HepG2 (cell line): ENCODE results near the gene CCDC57. TPM values are rescaled to one million over a fixed set of nuclear protein-coding genes. Genes with fewer than 3 reads are reported as not detected.
A peak's percentile ranks its signal among the peaks of the same experiment; 100 is the strongest.

Experiments used
- ARNT ChIP-seq: fragments of 450-650 bp; IDR thresholded peaks from 2 replicates; pipeline ENCODE4 v1.6.1; 2017
- CEBPB ChIP-seq: IDR thresholded peaks from 2 replicates; pipeline ENCODE4 v1.6.1; 2011; ENCODE audit warnings: low read depth, low read length, improper control_type of control experiment, borderline replicate concordance
- DRAP1 ChIP-seq: IDR thresholded peaks from 2 replicates; pipeline ENCODE4 v1.6.1; 2016; ENCODE audit warnings: missing genetic modification reagents, missing compliant biosample characterization
- ETS1 ChIP-seq: sonication (generic); formaldehyde crosslinking; IDR thresholded peaks from 2 replicates; pipeline ENCODE4 v1.4.0; 2020; ENCODE audit warnings: missing genetic modification reagents
- GPN1 ChIP-seq: sonication (generic); formaldehyde crosslinking; IDR thresholded peaks from 2 replicates; pipeline ENCODE4 v1.5.1; 2020; ENCODE audit warnings: missing genetic modification reagents, borderline replicate concordance
- HINFP ChIP-seq: sonication (generic); formaldehyde crosslinking; IDR thresholded peaks from 2 replicates; pipeline ENCODE4 v1.4.0; 2020; ENCODE audit warnings: low read depth, mild to moderate bottlenecking, missing genetic modification reagents
- KDM4B ChIP-seq: sonication (generic); formaldehyde crosslinking; IDR thresholded peaks from 2 replicates; pipeline ENCODE4 v1.4.0; 2020; ENCODE audit warnings: missing genetic modification reagents
- MAFF ChIP-seq: IDR thresholded peaks from 2 replicates; pipeline ENCODE4 v1.6.1; 2011; ENCODE audit warnings: low read depth, low read length, improper control_type of control experiment
- MEIS2 ChIP-seq: sonication (generic); formaldehyde crosslinking; IDR thresholded peaks from 2 replicates; pipeline ENCODE4 v1.9.0; 2021; ENCODE audit warnings: mild to moderate bottlenecking, missing genetic modification reagents
- MTF2 ChIP-seq: sonication (generic); formaldehyde crosslinking; IDR thresholded peaks from 2 replicates; pipeline ENCODE4 v1.5.0; 2020; ENCODE audit warnings: missing genetic modification reagents, borderline replicate concordance
- NCOA5 ChIP-seq: sonication (generic); formaldehyde crosslinking; IDR thresholded peaks from 2 replicates; pipeline ENCODE4 v1.4.0; 2020; ENCODE audit warnings: missing genetic modification reagents
- NR2C2 ChIP-seq: sonication (generic); formaldehyde crosslinking; IDR thresholded peaks from 2 replicates; pipeline ENCODE4 v1.4.0; 2020; ENCODE audit warnings: missing genetic modification reagents, mild to moderate bottlenecking, moderate library complexity, borderline replicate concordance
- NR2F2 ChIP-seq: IDR thresholded peaks from 2 replicates; pipeline ENCODE4 v1.6.1; 2012; ENCODE audit warnings: low read depth, inconsistent platforms, borderline replicate concordance
- REXO4 ChIP-seq: sonication (generic); formaldehyde crosslinking; IDR thresholded peaks from 2 replicates; pipeline ENCODE4 v1.8.0; 2022; ENCODE audit warnings: missing genetic modification reagents, mild to moderate bottlenecking, borderline replicate concordance
- SMYD3 ChIP-seq: sonication (generic); formaldehyde crosslinking; IDR thresholded peaks from 2 replicates; pipeline ENCODE4 v1.8.1; 2023; ENCODE audit warnings: mild to moderate bottlenecking, missing genetic modification reagents
- TBL1XR1 ChIP-seq: fragments of 150-350 bp; IDR thresholded peaks from 2 replicates; pipeline ENCODE4 v1.6.1; 2014; ENCODE audit warnings: borderline replicate concordance, low read length; ENCODE audit not compliant: partially characterized antibody
- ZIK1 ChIP-seq: sonication (generic); formaldehyde crosslinking; IDR thresholded peaks from 2 replicates; pipeline ENCODE4 v1.5.0; 2020; ENCODE audit warnings: mild to moderate bottlenecking, low read depth, missing genetic modification reagents, borderline replicate concordance
- ZNF20 ChIP-seq: sonication (generic); formaldehyde crosslinking; IDR thresholded peaks from 2 replicates; pipeline ENCODE4 v1.4.0; 2020; ENCODE audit warnings: mild to moderate bottlenecking, moderate library complexity, missing genetic modification reagents
- ZNF253 ChIP-seq: sonication (generic); formaldehyde crosslinking; IDR thresholded peaks from 2 replicates; pipeline ENCODE4 v1.8.0; 2022; ENCODE audit warnings: mild to moderate bottlenecking, missing genetic modification reagents, borderline replicate concordance
- ZNF329 ChIP-seq: sonication (generic); formaldehyde crosslinking; IDR thresholded peaks from 2 replicates; pipeline ENCODE4 v1.9.0; 2021; ENCODE audit warnings: low read depth, mild to moderate bottlenecking, missing genetic modification reagents
- ZNF501 ChIP-seq: sonication (generic); formaldehyde crosslinking; IDR thresholded peaks from 2 replicates; pipeline ENCODE4 v1.5.1; 2020; ENCODE audit warnings: mild to moderate bottlenecking, moderate library complexity, missing genetic modification reagents
- ZNF556 ChIP-seq: sonication (generic); formaldehyde crosslinking; IDR thresholded peaks from 2 replicates; pipeline ENCODE4 v1.4.0; 2020; ENCODE audit warnings: mild to moderate bottlenecking, missing genetic modification reagents, borderline replicate concordance
- ZNF557 ChIP-seq: sonication (generic); formaldehyde crosslinking; IDR thresholded peaks from 2 replicates; pipeline ENCODE4 v1.4.0; 2020; ENCODE audit warnings: missing genetic modification reagents
- ZNF580 ChIP-seq: IDR thresholded peaks from 2 replicates; pipeline ENCODE4 v1.6.1; 2016; ENCODE audit warnings: low read depth, borderline replicate concordance
- ZNF644 ChIP-seq: IDR thresholded peaks from 2 replicates; pipeline ENCODE4 v1.6.1; 2016; ENCODE audit warnings: low read depth
- ZNF773 ChIP-seq: sonication (generic); formaldehyde crosslinking; IDR thresholded peaks from 2 replicates; pipeline ENCODE4 v1.4.0; 2020; ENCODE audit warnings: missing genetic modification reagents, borderline replicate concordance
- polyA plus RNA-seq, 8 experiments: library from polyadenylated mRNA; depleted of rRNA in 3 of 8; stranded (reverse) in 7 of 8; unstranded in 1 of 8; fragments of >200 nt; fragmentation: Illumina TruSeq in 4 of 8; extraction: Trizol in 4 of 8; gene quantifications; 2 replicates each; pipeline versions ENCODE4 v1.2.1 to v1.2.3, GENCODE V29; 2011 to 2016; ENCODE audit warnings: low read depth in 4 of 8, missing spikeins in 1 of 8, mixed read lengths in 1 of 8; ENCODE audit not compliant: insufficient read depth in 1 of 8
- total RNA-seq, 5 experiments: library from RNA; depleted of rRNA; stranded (reverse); fragments of >200 nt; fragmentation: Illumina TruSeq; extraction: Trizol; gene quantifications; 2 replicates each; pipeline ENCODE4 v1.2.3, GENCODE V29; 2016; ENCODE audit warnings: low read depth in 1 of 5

CCDC57 gene
- total and polyA plus RNA-seq, 2 of the 13 experiments (the other 11 are each of a cell fraction or from before 2014, with no cell fraction given) = 59.3 to 59.9 TPM

- TF ChIP-seq DRAP1 (CRISPR knock-in tag) = no peak
- TF ChIP-seq MAFF = no peak
- TF ChIP-seq ZIK1 (CRISPR knock-in tag) = peak; percentile 91
- no peak for TF ChIP-seq NCOA5 (CRISPR knock-in tag)
- peak; percentile 97 for TF ChIP-seq NR2C2 (CRISPR knock-in tag)
- peak; percentile 90 for TF ChIP-seq ZNF329 (CRISPR knock-in tag)
- no peak for TF ChIP-seq ZNF644 (CRISPR knock-in tag)
- TF ChIP-seq ZNF501 (CRISPR knock-in tag) = no peak; the same call in 1 of the 2 replicates
- no peak for TF ChIP-seq MTF2
- peak; percentile 85; the same call in 1 of the 2 replicates for TF ChIP-seq HINFP (CRISPR knock-in tag)
- no peak for TF ChIP-seq CEBPB
- peak; percentile 84 for TF ChIP-seq MEIS2 (CRISPR knock-in tag)
- TF ChIP-seq ZNF773 (CRISPR knock-in tag) = no peak
- no peak for TF ChIP-seq ZNF20
- no peak for TF ChIP-seq REXO4
- peak; percentile 66; the same call in 1 of the 2 replicates for TF ChIP-seq ZNF556 (CRISPR knock-in tag)
- no peak for TF ChIP-seq ZNF580 (CRISPR knock-in tag)
- TF ChIP-seq SMYD3 (CRISPR knock-in tag) = peak; percentile 46; the same call in 1 of the 2 replicates
- no peak; the same call in 1 of the 2 replicates for TF ChIP-seq NR2F2
- no peak; the same call in 1 of the 2 replicates for TF ChIP-seq ZNF253 (CRISPR knock-in tag)
- TF ChIP-seq TBL1XR1 = peak; percentile 33
- no peak for TF ChIP-seq ARNT
- no peak for TF ChIP-seq KDM4B (CRISPR knock-in tag)
- no peak for TF ChIP-seq ZNF557 (CRISPR knock-in tag)
- TF ChIP-seq GPN1 (CRISPR knock-in tag) = peak; percentile 53; the same call in 1 of the 2 replicates
- no peak for TF ChIP-seq ETS1 (CRISPR knock-in tag)
Measured at GRCh38 chr17:82212331-82213250, at the start of gene CCDC57 (continued).
